HG02884 (cell line): ENCODE measurements around the gene RARA.
"Not testable (repeated sequence)": the region's sequence is repeated elsewhere in the genome, so short reads cannot be mapped to it uniquely, and the experiment has no call there.

Experiments
- ATAC-seq: cut with Tn5 transposase; IDR thresholded peaks from one replicate; pipeline ENCODE4 v1.9.1; 2021; ENCODE audit warnings: mild to moderate bottlenecking, moderate library complexity; ENCODE audit not compliant: unreplicated experiment

Gene RARA

GRCh38 chr17:40355804-40356758 lies 47.1 kb downstream of the RARA start:
- ATAC-seq, result no peak

GRCh38 chr17:40356990-40357881 lies 48.3 kb downstream of the RARA start:
- no peak for ATAC-seq

GRCh38 chr17:40358323-40359038 lies 49.5 kb downstream of the RARA start:
- ATAC-seq, result no peak

GRCh38 chr17:40360091-40360490 lies 51.1 kb downstream of the RARA start:
- ATAC-seq, result no peak

DNA sequence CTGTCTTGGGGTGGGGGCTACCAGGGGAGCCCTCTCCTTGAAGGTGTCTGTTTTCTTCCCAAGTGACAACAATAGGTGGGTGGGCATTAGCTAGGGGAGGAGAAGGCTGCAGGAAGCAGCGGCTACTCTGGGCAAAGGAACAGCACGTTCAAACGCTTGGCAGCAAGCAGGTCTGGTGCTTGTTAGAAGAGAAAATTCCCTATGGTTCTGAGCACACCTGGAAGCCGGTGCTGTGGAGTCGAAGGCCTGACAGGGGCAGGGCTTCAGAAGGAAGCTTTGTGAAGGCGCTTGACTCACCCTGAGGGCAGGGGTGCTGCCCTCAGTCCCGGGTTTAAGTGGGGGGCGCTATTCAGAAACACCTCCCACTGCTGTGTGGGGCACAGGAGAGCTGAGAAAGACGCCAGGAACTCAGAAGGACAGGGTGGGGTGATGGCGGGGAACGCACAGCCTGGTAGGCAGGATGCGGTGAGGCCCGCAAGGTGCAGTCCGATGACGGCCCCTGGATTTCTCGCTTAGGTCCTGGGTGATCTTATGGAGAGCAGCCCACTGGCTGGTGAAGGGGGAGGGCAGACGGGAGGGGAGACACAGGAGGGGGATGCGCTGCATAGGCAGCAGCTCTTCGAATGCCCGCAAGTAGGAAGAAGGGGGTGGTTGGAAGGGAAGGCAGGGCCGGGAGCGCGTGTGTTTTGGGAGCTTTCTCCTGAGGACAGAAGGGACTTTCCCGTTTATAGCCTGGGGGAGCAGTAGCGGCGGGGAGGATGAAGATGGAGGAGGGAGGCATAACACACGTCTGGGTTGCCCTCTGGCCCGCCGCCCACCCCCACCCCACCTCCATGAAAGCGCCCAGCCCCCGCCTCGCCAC lies 52.3 kb downstream of the RARA start:
- ATAC-seq, result no peak

DNA sequence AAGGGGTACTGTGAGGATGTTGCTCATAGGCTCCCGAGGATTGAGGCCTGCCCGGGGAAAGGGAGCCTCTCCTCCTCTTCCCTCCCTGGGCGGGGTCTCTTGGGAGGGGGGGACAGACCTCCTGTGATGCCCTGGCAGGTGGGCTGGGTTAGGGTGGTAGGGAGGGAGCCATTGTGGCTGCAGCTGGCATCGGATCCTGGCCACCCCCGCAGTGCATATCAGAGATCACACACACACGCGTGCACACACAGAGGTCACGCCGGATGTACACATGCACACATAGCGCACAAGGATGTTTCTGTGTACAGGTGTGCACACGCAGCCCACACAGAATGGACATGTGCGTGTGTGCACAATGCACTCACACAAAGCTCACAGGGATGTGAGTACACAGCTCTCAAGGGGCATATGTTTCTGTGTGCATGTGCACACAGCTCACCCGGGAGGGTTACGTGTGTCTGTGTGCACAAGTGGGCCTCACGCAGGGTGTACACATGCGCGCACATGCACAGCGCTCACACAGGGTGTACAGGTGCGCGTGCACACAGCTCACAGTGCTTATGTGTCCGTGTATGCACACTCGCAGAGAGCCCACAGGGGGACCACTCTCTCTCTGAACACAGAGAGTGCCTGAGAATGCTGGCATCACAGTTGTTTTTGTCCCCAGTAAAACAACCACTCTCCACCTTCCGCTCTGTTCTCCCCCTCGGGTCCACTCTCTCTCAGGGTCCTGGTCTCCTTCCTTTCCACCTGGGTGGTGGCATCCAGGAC lies 53.1 kb downstream of the RARA start:
- no peak for ATAC-seq

- ATAC-seq, result no peak
These were observed 53.7 kb downstream of the RARA start for GRCh38 chr17:40362696-40363110.

DNA sequence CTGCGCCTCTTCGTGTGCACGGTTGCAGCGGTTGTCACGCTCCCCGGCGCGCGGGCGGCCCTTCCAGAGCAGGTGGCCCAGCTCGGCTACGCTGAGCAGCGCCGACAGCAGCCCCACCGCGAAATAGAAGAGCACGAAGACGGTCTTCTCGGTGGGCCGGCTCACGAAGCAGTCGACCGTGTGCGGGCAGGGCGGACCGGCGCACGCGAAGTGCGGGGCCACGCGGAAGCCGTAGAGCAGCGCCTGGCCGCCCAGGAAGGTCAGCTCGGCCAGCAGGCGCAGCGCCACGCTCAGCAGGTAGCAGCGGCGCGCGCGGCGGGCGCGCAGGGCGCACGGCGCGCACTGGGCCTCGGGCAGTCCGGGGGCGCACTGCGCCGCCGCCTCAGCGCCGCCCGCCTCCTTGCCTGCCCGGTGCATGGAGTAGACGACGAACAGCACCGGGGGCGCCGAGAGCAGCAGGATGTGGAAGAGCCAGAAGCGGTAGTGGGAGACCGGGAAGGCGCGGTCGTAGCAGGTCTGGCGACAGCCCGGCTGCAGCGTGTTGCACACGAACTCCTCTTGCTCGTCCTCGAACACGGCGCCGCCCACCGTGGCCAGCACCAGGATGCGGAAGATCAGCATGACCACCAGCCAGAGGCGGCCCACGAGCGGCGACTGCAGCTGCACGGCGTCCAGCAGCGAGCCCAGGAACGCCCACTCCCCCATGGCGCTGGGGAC lies 54.3 kb downstream of the RARA start:
- ATAC-seq, result no peak

DNA sequence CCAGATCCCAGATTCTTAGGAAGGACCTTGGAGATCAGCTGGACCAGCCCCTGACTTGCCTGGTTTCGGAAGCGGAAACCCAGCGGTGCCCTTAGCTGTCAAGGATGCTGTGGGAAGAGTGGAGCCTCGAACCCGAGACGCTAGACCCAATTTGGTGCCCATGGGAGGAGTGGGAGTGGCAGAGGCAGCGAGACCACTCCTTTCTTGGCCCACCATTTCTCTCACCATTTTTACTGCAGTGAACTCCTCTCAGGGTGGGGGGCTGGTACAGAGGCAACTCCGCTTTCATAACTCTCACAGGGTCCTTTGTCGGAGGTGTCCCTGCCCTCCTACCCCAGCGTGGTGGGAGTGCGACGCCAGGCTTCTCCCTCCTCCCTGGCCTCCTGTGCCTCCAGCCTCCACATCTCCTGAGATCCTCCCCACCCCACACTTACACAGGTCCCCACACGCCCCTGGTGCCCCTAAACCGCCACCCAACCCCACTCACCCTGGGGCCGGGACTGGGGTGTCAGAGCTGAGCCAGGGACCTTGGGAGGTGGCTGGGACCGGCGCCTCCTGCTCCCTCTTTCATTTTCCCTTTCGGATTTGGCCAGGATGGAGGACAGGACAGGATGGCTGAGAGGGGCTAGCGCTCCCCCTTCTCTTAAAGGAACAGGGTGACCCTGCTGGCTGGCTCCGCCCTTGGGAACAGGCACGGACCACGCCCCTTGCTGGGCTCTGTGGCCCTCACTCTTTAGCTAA lies 55.3 kb downstream of the RARA start, which contains the start of gene GJD3:
TSS of gene GJD3 (minus strand) at position 617 of the 741 bp plus-strand sequence. CDS start 922 bp downstream, outside the sequence.
- no peak for ATAC-seq

GRCh38 chr17:40364906-40365305 lies 55.9 kb downstream of the RARA start:
- no peak for ATAC-seq

GRCh38 chr17:40366076-40366860 lies 57.3 kb downstream of the RARA start:
- ATAC-seq, result no peak

DNA sequence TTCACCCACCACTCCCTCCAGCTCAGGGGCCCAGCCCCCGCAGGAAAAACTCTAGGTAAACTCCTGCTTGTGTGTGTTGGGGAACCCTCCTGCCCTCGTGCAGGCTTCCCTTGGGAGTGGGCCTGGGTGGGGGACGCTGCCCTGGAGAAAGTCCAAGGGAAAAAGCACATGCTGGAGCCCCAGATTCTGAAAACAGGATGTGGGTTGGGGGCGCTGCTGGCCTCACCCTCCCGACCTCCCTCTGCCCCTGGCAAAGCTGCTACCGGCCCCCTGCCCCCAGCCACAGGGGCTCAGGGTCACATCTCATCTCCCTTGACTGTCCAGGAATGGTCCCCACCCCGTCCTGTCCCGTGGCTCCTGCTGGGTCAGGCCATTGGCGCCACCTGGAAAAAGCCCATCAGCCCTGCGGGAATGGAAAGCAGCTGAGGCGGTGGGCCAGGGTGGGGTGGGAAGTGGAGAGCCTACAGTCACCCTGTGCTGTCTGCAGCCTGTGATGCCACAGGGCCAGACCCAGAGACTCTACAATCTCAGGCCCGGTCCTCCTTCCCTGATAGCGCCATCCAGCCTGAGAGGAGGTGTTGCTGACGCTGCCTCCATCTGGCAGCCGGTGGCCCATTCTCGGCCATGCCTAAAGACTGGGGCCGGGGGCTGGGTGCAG lies 58.0 kb downstream of the RARA start:
- ATAC-seq, result no peak

DNA sequence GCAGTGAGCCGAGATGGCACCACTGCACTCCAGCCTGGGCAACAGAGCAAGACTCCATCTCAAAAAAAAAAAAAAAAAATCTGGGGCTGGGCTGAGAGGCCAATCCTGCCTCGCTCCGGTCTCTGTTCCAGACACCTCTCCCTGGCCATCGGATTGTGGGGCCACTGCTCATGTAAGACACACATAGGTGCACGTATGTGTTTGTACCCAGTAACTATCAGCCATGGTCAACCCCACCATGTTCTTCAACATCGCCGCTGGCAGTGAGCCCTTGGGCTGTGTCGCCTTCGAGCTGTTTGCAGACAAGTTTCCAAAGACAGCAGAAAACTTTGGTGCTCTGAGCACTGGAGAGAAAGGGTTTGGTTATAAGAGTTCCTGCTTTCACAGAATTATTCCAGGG lies 58.7 kb downstream of the RARA start:
- not testable (repeated sequence) for ATAC-seq

DNA sequence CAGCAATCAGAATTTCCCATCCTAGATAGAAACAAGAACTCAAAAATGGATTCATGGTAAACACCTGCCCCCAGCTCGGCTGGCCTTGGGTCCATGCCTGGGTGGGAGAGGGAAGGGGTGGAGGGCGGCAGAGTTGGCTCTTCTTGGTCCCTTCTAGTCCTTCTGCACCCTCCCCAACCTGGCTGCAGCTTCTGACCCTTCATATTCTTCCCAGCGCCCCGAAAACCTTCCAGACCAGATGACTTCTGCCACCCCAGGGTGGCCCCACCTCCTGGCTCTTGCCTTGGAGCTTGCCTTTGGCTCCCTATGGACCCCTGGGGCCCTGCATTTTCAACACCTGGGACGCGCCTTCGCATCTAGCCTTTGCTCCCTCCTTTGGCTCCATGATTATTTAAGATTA lies 60.9 kb downstream of the RARA start:
- ATAC-seq, result no peak

DNA sequence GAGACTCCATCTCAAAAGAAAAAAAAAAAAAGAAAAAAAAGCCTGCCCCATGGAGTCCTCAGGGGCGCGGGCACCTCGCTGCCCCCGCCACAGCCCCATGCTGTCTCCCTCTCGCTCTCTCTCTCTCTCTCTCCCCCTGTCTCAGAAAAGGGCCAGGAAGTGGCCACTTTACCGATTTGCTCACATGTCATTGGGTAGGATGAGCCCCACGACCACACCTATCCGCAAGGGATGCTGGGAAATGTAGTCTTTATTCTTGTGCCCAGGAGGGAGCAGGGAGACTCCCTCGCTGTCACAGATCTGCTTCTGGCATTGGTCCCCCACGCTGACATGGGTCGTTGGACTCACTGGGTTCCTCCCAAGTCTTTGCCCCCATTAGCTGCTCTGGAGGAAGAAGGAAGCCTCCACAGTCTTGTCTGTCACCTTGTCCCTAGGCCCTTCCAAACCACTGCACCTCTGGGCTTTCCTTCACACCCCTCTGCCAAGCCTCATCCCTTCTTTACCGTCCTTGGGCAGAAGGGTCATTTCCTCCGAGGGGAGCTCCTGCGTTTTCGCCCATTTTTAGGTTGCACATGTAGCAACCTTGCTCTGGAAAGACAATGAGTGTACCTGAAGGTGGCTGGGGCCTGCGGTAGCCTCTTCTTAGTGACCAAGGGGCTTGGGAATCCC lies 62.4 kb downstream of the RARA start:
- no peak for ATAC-seq

DNA sequence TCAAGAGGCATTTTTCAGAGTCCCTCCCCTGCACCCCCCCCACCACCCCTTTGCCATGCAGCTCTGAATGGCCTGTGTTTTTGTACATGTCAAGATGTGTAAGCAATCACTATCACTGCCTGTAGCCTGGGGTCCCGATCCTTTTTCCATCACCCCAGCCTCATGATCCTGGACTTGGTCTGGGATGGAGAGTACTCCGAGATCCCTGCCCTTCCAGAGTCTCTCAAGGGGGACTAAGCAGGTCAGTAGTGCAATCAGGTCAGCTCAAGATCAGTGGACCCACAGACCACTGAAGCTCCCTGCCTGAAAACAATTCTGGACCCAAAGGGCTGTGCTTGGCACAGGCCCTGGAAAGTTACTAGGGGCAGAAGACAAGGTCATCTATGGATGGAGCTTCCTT lies 63.1 kb downstream of the RARA start:
- no peak for ATAC-seq
